H1 (cell line): ENCODE results near the gene CCDC82. TPM values are rescaled to one million over a fixed set of nuclear protein-coding genes. Genes with fewer than 3 reads are reported as not detected.

Experiments used
- CTCF ChIA-PET: fragments of 300-600 bp; sonication (Branson Sonifier 250); formaldehyde crosslinking; loops from one replicate; lab custom pipeline; 2021; ENCODE audit not compliant: partially characterized antibody; lab: Charles Lee
- POLR2A ChIA-PET: fragments of 300-600 bp; sonication (Branson Sonifier 250); formaldehyde crosslinking; loops from one replicate; lab custom pipeline; 2021; ENCODE audit warnings: inconsistent platforms; ENCODE audit not compliant: partially characterized antibody; lab: Charles Lee
- DNase-seq, 2 experiments: peaks; one replicate each; pipeline versions ENCODE4 v3.0.0 to v3.0.0-alpha.2; 2010 to 2022; ENCODE audit warnings: low spot score in 2 of 2, low read depth in 1 of 2, mixed read lengths in 1 of 2
- FAIRE-seq: peaks from 2 replicates; lab custom pipeline; 2011; peaks lifted over from hg19 to GRCh38; lab: Jason Lieb, UNC
- H2AFZ ChIP-seq: 2 replicates; pipeline ENCODE4 v1.8.1; 2012; ENCODE audit warnings: low read length, inconsistent platforms
- H2AK5ac ChIP-seq: 2 replicates; pipeline ENCODE4 v1.6.1; 2013; ENCODE audit warnings: low read depth, low read length
- H2BK120ac ChIP-seq: replicated peaks from 2 replicates; pipeline ENCODE3; 2013; ENCODE audit warnings: low read depth, low read length, inconsistent platforms
- H2BK12ac ChIP-seq: 2 replicates; pipeline ENCODE4 v1.6.1; 2013; ENCODE audit warnings: low read depth, low read length
- H2BK15ac ChIP-seq: 2 replicates; pipeline ENCODE4 v1.6.1; 2013; ENCODE audit warnings: low read length
- H2BK20ac ChIP-seq: 2 replicates; pipeline ENCODE4 v1.6.1; 2013; ENCODE audit warnings: low read length
- H2BK5ac ChIP-seq: 2 replicates; pipeline ENCODE4 v1.6.1; 2013; ENCODE audit warnings: low read depth, low read length
- H3K14ac ChIP-seq: 2 replicates; pipeline ENCODE4 v1.6.1; 2013; ENCODE audit warnings: inconsistent platforms; ENCODE audit not compliant: insufficient read length
- H3K18ac ChIP-seq: 2 replicates; pipeline ENCODE4 v1.6.1; 2013; ENCODE audit warnings: low read length; ENCODE audit errors: extremely low read depth
- H3K23ac ChIP-seq: 2 replicates; pipeline ENCODE4 v1.6.1; 2013; ENCODE audit warnings: inconsistent platforms; ENCODE audit not compliant: insufficient read length
- H3K23me2 ChIP-seq: 2 replicates; pipeline ENCODE4 v1.6.1; 2013; ENCODE audit warnings: low read depth, low read length
- H3K27ac ChIP-seq: 2 replicates; pipeline ENCODE4 v1.6.1; 2011; ENCODE audit warnings: low read depth, low read length, inconsistent platforms
- H3K27me3 ChIP-seq, 4 experiments: replicated peaks in 1 of 4; 1 replicate in 1 of 4; 2 replicates in 3 of 4; pipeline versions ENCODE4 v1.6.1 to v1.8.1; 2011 to 2013; ENCODE audit warnings: low read length in 3 of 4, mild to moderate bottlenecking in 3 of 4, inconsistent platforms in 2 of 4, mixed read lengths in 2 of 4, moderate library complexity in 1 of 4; ENCODE audit not compliant: control insufficient read depth in 3 of 4, insufficient read depth in 3 of 4; ENCODE audit errors: extremely low read depth in 1 of 4
- H3K36me3 ChIP-seq, 4 experiments: 2 replicates each; pipeline versions ENCODE4 v1.6.1 to v1.8.1; 2011 to 2013; ENCODE audit warnings: mild to moderate bottlenecking in 4 of 4, low read length in 3 of 4, moderate library complexity in 2 of 4, control low read depth in 1 of 4, inconsistent platforms in 1 of 4; ENCODE audit not compliant: insufficient read depth in 4 of 4, control insufficient read depth in 2 of 4
- H3K4ac ChIP-seq: replicated peaks from 2 replicates; pipeline ENCODE3; 2013; ENCODE audit warnings: low read length, low read depth, mixed read lengths, inconsistent platforms; ENCODE audit not compliant: insufficient read length
- H3K4me1 ChIP-seq, 4 experiments: replicated peaks in 1 of 4; 1 replicate in 1 of 4; 2 replicates in 3 of 4; pipeline versions ENCODE4 v1.6.1 to v1.8.1; 2011 to 2013; ENCODE audit warnings: low read length in 3 of 4, inconsistent platforms in 2 of 4, mixed read lengths in 1 of 4; ENCODE audit not compliant: insufficient read depth in 4 of 4, control insufficient read depth in 3 of 4
- H3K4me2 ChIP-seq, 2 experiments: 2 replicates each; pipeline versions ENCODE4 v1.6.1 to v1.8.1; 2011 to 2013; ENCODE audit warnings: low read depth in 2 of 2, low read length in 2 of 2, control low read depth in 1 of 2, inconsistent platforms in 1 of 2, mild to moderate bottlenecking in 1 of 2; ENCODE audit not compliant: insufficient read depth in 1 of 2
- H3K4me3 ChIP-seq, 4 experiments: fragments of 200-600, 300-600 bp in 1 of 4; sonication (generic), shearing (Covaris generic), sonication (Bioruptor Twin) in 1 of 4; 2 replicates each; pipeline versions ENCODE4 v1.5.1 to v1.8.1; 2011 to 2016; ENCODE audit warnings: low read length in 4 of 4, low read depth in 3 of 4, control low read depth in 2 of 4, inconsistent platforms in 2 of 4, mild to moderate bottlenecking in 2 of 4, mixed read lengths in 1 of 4, moderate library complexity in 1 of 4; ENCODE audit not compliant: insufficient read depth in 2 of 4; ENCODE audit errors: extremely low read depth in 1 of 4
- H3K56ac ChIP-seq: replicated peaks from 2 replicates; pipeline ENCODE3; 2013; ENCODE audit warnings: low read depth, mild to moderate bottlenecking, mixed read lengths, low read length, inconsistent platforms; ENCODE audit not compliant: insufficient read length
- H3K79me1 ChIP-seq: 2 replicates; pipeline ENCODE4 v1.6.1; 2013; ENCODE audit warnings: low read depth, low read length, control low read depth
- H3K79me2 ChIP-seq, 2 experiments: 2 replicates each; pipeline versions ENCODE4 v1.6.1 to v1.8.1; 2012 to 2013; ENCODE audit warnings: low read length in 2 of 2, mild to moderate bottlenecking in 2 of 2, inconsistent platforms in 1 of 2; ENCODE audit not compliant: insufficient read depth in 2 of 2, control insufficient read depth in 1 of 2
- H3K9ac ChIP-seq, 4 experiments: replicated peaks in 1 of 4; 1 replicate in 1 of 4; 2 replicates in 3 of 4; pipeline versions ENCODE4 v1.6.1 to v1.8.1; 2011 to 2013; ENCODE audit warnings: low read depth in 3 of 4, low read length in 3 of 4, control low read depth in 2 of 4, mild to moderate bottlenecking in 2 of 4, moderate library complexity in 2 of 4, inconsistent platforms in 1 of 4; ENCODE audit errors: extremely low read depth in 1 of 4
- H3K9me3 ChIP-seq, 2 experiments: 2 replicates each; pipeline versions ENCODE4 v1.6.1 to v1.8.1; 2012 to 2013; ENCODE audit warnings: mild to moderate bottlenecking in 2 of 2, moderate library complexity in 2 of 2, control low read depth in 1 of 2, inconsistent platforms in 1 of 2, low read depth in 1 of 2, low read length in 1 of 2, mixed read lengths in 1 of 2; ENCODE audit not compliant: insufficient read depth in 2 of 2
- H4K20me1 ChIP-seq, 2 experiments: replicated peaks in 1 of 2; 2 replicates each; pipeline versions ENCODE3 to v1.8.1; 2011 to 2013; ENCODE audit warnings: inconsistent platforms in 2 of 2, low read length in 2 of 2, mild to moderate bottlenecking in 1 of 2; ENCODE audit not compliant: insufficient read depth in 2 of 2, control insufficient read depth in 1 of 2
- H4K5ac ChIP-seq: 2 replicates; pipeline ENCODE4 v1.6.1; 2013; ENCODE audit warnings: low read length, low read depth, mixed read lengths, inconsistent platforms; ENCODE audit not compliant: insufficient read length
- H4K8ac ChIP-seq: 2 replicates; pipeline ENCODE4 v1.8.0; 2013; ENCODE audit warnings: mild to moderate bottlenecking, moderate library complexity, low read length, inconsistent platforms; ENCODE audit not compliant: insufficient read depth; ENCODE audit errors: extremely low read depth
- H4K91ac ChIP-seq: replicated peaks from 2 replicates; pipeline ENCODE3; 2013; ENCODE audit warnings: low read length, mixed read lengths, inconsistent platforms; ENCODE audit not compliant: insufficient read length
- ASH2L ChIP-seq: fragments of 200-600, 300-600 bp; sonication (generic); IDR thresholded peaks from one replicate; pipeline ENCODE4 v1.7.1; 2017; ENCODE audit warnings: low read length
- BACH1 ChIP-seq: IDR thresholded peaks from 2 replicates; pipeline ENCODE4 v1.6.1; 2012; ENCODE audit warnings: low read length, improper control_type of control experiment
- CHD1 ChIP-seq: IDR thresholded peaks from 2 replicates; pipeline ENCODE4 v1.6.1; 2012; ENCODE audit warnings: low read depth, low read length, improper control_type of control experiment
- GABPA ChIP-seq: IDR thresholded peaks from 2 replicates; pipeline ENCODE4 v1.6.1; 2011; ENCODE audit warnings: mild to moderate bottlenecking, low read length, moderate library complexity, borderline replicate concordance; ENCODE audit not compliant: insufficient read depth
- POLR2A ChIP-seq, 2 experiments: IDR thresholded peaks; 1 replicate in 1 of 2; 2 replicates in 1 of 2; pipeline ENCODE4 v1.6.1; 2011; ENCODE audit warnings: low read depth in 2 of 2, low read length in 2 of 2, mild to moderate bottlenecking in 2 of 2; ENCODE audit errors: control extremely low read depth in 1 of 2
- TBP ChIP-seq: IDR thresholded peaks from 2 replicates; pipeline ENCODE4 v1.6.1; 2011; ENCODE audit warnings: low read depth, low read length, improper control_type of control experiment
- WGBS, 2 experiments: shearing (Covaris generic) in 1 of 2; methylation state at CpG; one replicate each; pipeline versions ENCODE4 v1.1.6 to v1.1.7; 2013 to 2015; ENCODE audit warnings: low lambda C conversion rate in 2 of 2, mixed read lengths in 2 of 2, inconsistent platforms in 1 of 2, low coverage in 1 of 2, missing lambda C conversion rate in 1 of 2; ENCODE audit not compliant: insufficient replicate concordance in 2 of 2, insufficient coverage in 1 of 2, insufficient read length in 1 of 2; ENCODE audit errors: extremely low coverage in 1 of 2, missing lambda C conversion rate in 1 of 2; 5-methylcytosine and 5-hydroxymethylcytosine counted together
- polyA plus RNA-seq, 7 experiments: library from polyadenylated mRNA; depleted of rRNA in 3 of 7; stranded (reverse) in 5 of 7; unstranded in 2 of 7; fragments of >200 nt in 5 of 7; fragments of 200-250 nt in 2 of 7; gene quantifications; 1 replicate in 5 of 7; 2 replicates in 1 of 7; 4 replicates in 1 of 7; pipeline versions ENCODE4 v1.2.1 to v1.2.3, GENCODE V29; 2011 to 2013; ENCODE audit warnings: missing spikeins in 2 of 7, mixed read lengths in 2 of 7
- total RNA-seq: library from RNA; stranded (reverse); fragmentation: NEBNext Ultra II Directional; extraction: Animal tissue kit (Norgen Biotek cat#: 25700); gene quantifications from 2 replicates; pipeline ENCODE4 v1.2.1, GENCODE V29; 2021
- TF ChIP-seq, protein P1 (sequence below), 3 experiments: IDR thresholded peaks; 1 replicate in 2 of 3; 2 replicates in 1 of 3; pipeline versions ENCODE4 v1.5.1 to v1.6.1; 2011; ENCODE audit warnings: low read length in 3 of 3, mild to moderate bottlenecking in 3 of 3, inconsistent platforms in 2 of 3, low read depth in 1 of 3, moderate library complexity in 1 of 3; ENCODE audit not compliant: insufficient read depth in 1 of 3; ENCODE audit errors: control extremely low read depth in 1 of 3

The CCDC82 gene
- total and polyA plus RNA-seq, 2 of the 8 experiments (the other 6 are each of a cell fraction or from before 2014, with no cell fraction given), result 6.0 to 15.2 TPM

DNA sequence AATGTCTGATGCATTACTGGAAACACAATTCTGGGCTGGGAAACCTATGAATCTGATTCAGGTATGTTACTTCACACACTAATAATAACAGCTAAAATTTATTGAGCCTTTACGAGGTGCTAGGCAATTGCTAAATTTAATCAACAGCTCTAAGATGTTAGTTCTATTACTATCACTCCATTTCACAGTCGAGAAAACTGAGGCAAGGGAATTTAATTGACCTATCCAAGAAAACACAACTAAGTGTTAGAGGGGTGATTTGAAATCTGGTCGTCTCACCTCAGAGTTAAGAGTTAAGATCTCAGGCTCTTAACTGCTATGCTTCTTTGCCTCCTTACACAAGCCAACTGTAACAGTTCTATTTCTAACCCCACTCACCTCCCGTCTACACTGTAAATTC lies 55.5 kb downstream of the CCDC82 start:
- Histone ChIP-seq H3K9ac (no peak overlapping the region), H3K79me1 (no peaks in the 10 kb centered on the region; the same call in 1 of the 2 replicates), H3K36me3 (no peaks in the 10 kb centered on the region), H3K79me2 (peaks cover 0 to 39% of the 10 kb centered on the region in 2 experiments; a peak in 2 of 4 replicates), H4K20me1 (no peaks in the 10 kb centered on the region), H2BK5ac (no peak overlapping the region), H4K91ac (no peak overlapping the region), H3K4ac (no peak overlapping the region), H3K27me3 (no peaks in the 10 kb centered on the region), H3K56ac (no peak overlapping the region), H3K23ac (no peak overlapping the region), H3K23me2 (no peaks in the 10 kb centered on the region), H2BK12ac (no peak overlapping the region), H4K8ac (no peak overlapping the region), H3K4me2 (no peak overlapping the region; a peak in 1 of 4 replicates), H3K4me3 (no peak overlapping the region), H3K9me3 (no peaks in the 10 kb centered on the region), H3K27ac (no peak overlapping the region), H4K5ac (no peak overlapping the region), H3K4me1 (peaks cover 3 to 24% (median 23%) of the 10 kb centered on the region in 4 experiments; a peak in 5 of 7 replicates), H2AK5ac (no peak overlapping the region), H3K18ac (no peak overlapping the region), H2BK20ac (no peak overlapping the region), H3K14ac (no peak overlapping the region), H2AFZ (no peak overlapping the region), H2BK15ac (no peak overlapping the region), H2BK120ac (no peak overlapping the region)
- POLR2A ChIA-PET, result no interaction called here
- TF ChIP-seq TBP, result no peak
- no peak for TF ChIP-seq BACH1
- TF ChIP-seq, protein P1, sequence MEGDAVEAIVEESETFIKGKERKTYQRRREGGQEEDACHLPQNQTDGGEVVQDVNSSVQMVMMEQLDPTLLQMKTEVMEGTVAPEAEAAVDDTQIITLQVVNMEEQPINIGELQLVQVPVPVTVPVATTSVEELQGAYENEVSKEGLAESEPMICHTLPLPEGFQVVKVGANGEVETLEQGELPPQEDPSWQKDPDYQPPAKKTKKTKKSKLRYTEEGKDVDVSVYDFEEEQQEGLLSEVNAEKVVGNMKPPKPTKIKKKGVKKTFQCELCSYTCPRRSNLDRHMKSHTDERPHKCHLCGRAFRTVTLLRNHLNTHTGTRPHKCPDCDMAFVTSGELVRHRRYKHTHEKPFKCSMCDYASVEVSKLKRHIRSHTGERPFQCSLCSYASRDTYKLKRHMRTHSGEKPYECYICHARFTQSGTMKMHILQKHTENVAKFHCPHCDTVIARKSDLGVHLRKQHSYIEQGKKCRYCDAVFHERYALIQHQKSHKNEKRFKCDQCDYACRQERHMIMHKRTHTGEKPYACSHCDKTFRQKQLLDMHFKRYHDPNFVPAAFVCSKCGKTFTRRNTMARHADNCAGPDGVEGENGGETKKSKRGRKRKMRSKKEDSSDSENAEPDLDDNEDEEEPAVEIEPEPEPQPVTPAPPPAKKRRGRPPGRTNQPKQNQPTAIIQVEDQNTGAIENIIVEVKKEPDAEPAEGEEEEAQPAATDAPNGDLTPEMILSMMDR (IDR thresholded peaks at IDR 0.05; ENCODE audit: control extremely low read depth in 1 of 3, insufficient read depth in 1 of 3, low read depth in 1 of 3, low read length in 3 of 3), result no peak
- no peak for TF ChIP-seq ASH2L
- no peak for TF ChIP-seq CHD1
- TF ChIP-seq GABPA, result no peak
- TF ChIP-seq POLR2A (IDR thresholded peaks at IDR 0.05; ENCODE audit: control extremely low read depth in 1 of 2, low read depth in 2 of 2, low read length in 2 of 2), result no peak
- no peak for FAIRE-seq
- CTCF ChIA-PET, result interaction anchor here (0.8 to 2.3 kb wide), 7 partner anchors 9 to 498 kb away, joined by 3 to 8 read pairs (median 3); partner anchors contain the start of gene MAML2
- DNase-seq, result no peak
- 83% methylated on average over 4 of the region's 4 CpGs; no CpG with 5 or more reads in 1 of the 2 experiments for WGBS, 2 experiments
